Tibial nerve (tissue), 3 donors: ENCODE results near the gene IKBIP.

Experiments used
- POLR2A ChIP-seq, 2 donors: fragments of 450-650 bp; IDR thresholded peaks; one replicate each; pipeline ENCODE4 v1.6.1; 2017; ENCODE audit warnings: antibody characterized with exemption in 2 of 2, mild to moderate bottlenecking in 2 of 2, moderate library complexity in 2 of 2
- TF ChIP-seq, protein P1 (sequence below), 5 experiments: fragments of 200-600 bp in 3 of 5; fragments of 450-650 bp in 2 of 5; sonication (generic) in 3 of 5; IDR thresholded peaks; one replicate each; pipeline ENCODE4 v1.5.1; 2016 to 2019; ENCODE audit warnings: antibody characterized with exemption in 5 of 5, mild to moderate bottlenecking in 3 of 5, moderate library complexity in 2 of 5

GRCh38 chr12:98671459-98671858, 26.9 kb upstream of the IKBIP start:
- TF ChIP-seq POLR2A (IDR thresholded peaks at IDR 0.05): no peak
- TF ChIP-seq, protein P1, sequence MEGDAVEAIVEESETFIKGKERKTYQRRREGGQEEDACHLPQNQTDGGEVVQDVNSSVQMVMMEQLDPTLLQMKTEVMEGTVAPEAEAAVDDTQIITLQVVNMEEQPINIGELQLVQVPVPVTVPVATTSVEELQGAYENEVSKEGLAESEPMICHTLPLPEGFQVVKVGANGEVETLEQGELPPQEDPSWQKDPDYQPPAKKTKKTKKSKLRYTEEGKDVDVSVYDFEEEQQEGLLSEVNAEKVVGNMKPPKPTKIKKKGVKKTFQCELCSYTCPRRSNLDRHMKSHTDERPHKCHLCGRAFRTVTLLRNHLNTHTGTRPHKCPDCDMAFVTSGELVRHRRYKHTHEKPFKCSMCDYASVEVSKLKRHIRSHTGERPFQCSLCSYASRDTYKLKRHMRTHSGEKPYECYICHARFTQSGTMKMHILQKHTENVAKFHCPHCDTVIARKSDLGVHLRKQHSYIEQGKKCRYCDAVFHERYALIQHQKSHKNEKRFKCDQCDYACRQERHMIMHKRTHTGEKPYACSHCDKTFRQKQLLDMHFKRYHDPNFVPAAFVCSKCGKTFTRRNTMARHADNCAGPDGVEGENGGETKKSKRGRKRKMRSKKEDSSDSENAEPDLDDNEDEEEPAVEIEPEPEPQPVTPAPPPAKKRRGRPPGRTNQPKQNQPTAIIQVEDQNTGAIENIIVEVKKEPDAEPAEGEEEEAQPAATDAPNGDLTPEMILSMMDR (IDR thresholded peaks at IDR 0.05): no peak
